HepG2 (cell line): ENCODE measurements around the gene CCDC144A. TPM values are rescaled to one million over a fixed set of nuclear protein-coding genes. Genes with fewer than 3 reads are reported as not detected.

Experiments
- ATRX ChIP-seq: sonication (generic); formaldehyde crosslinking; IDR thresholded peaks from 2 replicates; pipeline ENCODE4 v1.4.0; 2020; ENCODE audit warnings: missing genetic modification reagents, borderline replicate concordance
- EED ChIP-seq: sonication (generic); formaldehyde crosslinking; IDR thresholded peaks from 2 replicates; pipeline ENCODE4 v1.5.0; 2020; ENCODE audit warnings: mild to moderate bottlenecking, missing genetic modification reagents
- EHMT2 ChIP-seq: fragments of 200-600 bp; sonication (generic); IDR thresholded peaks from 2 replicates; pipeline ENCODE4 v1.7.0; 2017; ENCODE audit warnings: antibody characterized with exemption, low read depth, low read length, borderline replicate concordance
- KLF15 ChIP-seq: sonication (generic); formaldehyde crosslinking; IDR thresholded peaks from 2 replicates; pipeline ENCODE4 v1.8.1; 2023; ENCODE audit warnings: borderline replicate concordance, mild to moderate bottlenecking, inconsistent platforms, missing genetic modification reagents, mixed read lengths
- NFAT5 ChIP-seq: sonication (generic); formaldehyde crosslinking; IDR thresholded peaks from 2 replicates; pipeline ENCODE4 v1.4.0; 2020; ENCODE audit warnings: missing genetic modification reagents
- NPAS2 ChIP-seq: sonication (generic); formaldehyde crosslinking; IDR thresholded peaks from 2 replicates; pipeline ENCODE4 v1.8.0; 2022; ENCODE audit warnings: mild to moderate bottlenecking, missing genetic modification reagents, borderline replicate concordance
- RCOR2 ChIP-seq: IDR thresholded peaks from 2 replicates; pipeline ENCODE4 v1.6.1; 2016; ENCODE audit warnings: missing biosample characterization, missing genetic modification reagents
- THRA ChIP-seq: sonication (generic); formaldehyde crosslinking; IDR thresholded peaks from 2 replicates; pipeline ENCODE4 v1.4.0; 2020; ENCODE audit warnings: missing genetic modification reagents, borderline replicate concordance
- ZBTB43 ChIP-seq: sonication (generic); formaldehyde crosslinking; conservative IDR thresholded peaks from 2 replicates; pipeline ENCODE4 v1.4.0; 2020; ENCODE audit warnings: missing genetic modification reagents
- ZKSCAN1 ChIP-seq: fragments of 150-350 bp; IDR thresholded peaks from 2 replicates; pipeline ENCODE4 v1.6.1; 2014; ENCODE audit warnings: low read length
- ZNF235 ChIP-seq: sonication (generic); formaldehyde crosslinking; IDR thresholded peaks from 2 replicates; pipeline ENCODE4 v1.8.1; 2023; ENCODE audit warnings: mild to moderate bottlenecking, missing genetic modification reagents, borderline replicate concordance
- ZNF770 ChIP-seq: sonication (generic); formaldehyde crosslinking; IDR thresholded peaks from 2 replicates; pipeline ENCODE4 v1.5.0; 2020; ENCODE audit warnings: mild to moderate bottlenecking, missing genetic modification reagents
- ZSCAN31 ChIP-seq: sonication (generic); formaldehyde crosslinking; IDR thresholded peaks from 2 replicates; pipeline ENCODE4 v1.5.0; 2020; ENCODE audit warnings: low read depth, mild to moderate bottlenecking, missing genetic modification reagents
- polyA plus RNA-seq, 8 experiments: library from polyadenylated mRNA; depleted of rRNA in 3 of 8; stranded (reverse) in 7 of 8; unstranded in 1 of 8; fragments of >200 nt; fragmentation: Illumina TruSeq in 4 of 8; extraction: Trizol in 4 of 8; gene quantifications; 2 replicates each; pipeline versions ENCODE4 v1.2.1 to v1.2.3, GENCODE V29; 2011 to 2016; ENCODE audit warnings: low read depth in 4 of 8, missing spikeins in 1 of 8, mixed read lengths in 1 of 8; ENCODE audit not compliant: insufficient read depth in 1 of 8
- total RNA-seq, 5 experiments: library from RNA; depleted of rRNA; stranded (reverse); fragments of >200 nt; fragmentation: Illumina TruSeq; extraction: Trizol; gene quantifications; 2 replicates each; pipeline ENCODE4 v1.2.3, GENCODE V29; 2016; ENCODE audit warnings: low read depth in 1 of 5
- TF ChIP-seq, protein P1 (sequence below): sonication (generic); formaldehyde crosslinking; IDR thresholded peaks from 2 replicates; pipeline ENCODE4 v1.4.0; 2020; ENCODE audit warnings: low read depth, missing genetic modification reagents

The CCDC144A gene
- total and polyA plus RNA-seq, 2 of the 13 experiments (the other 11 are each of a cell fraction or from before 2014, with no cell fraction given): 0.09 TPM; not detected in 1

- TF ChIP-seq ZNF770 (CRISPR knock-in tag) (peak; percentile 90), ZKSCAN1 (no peak), KLF15 (CRISPR knock-in tag) (peak; percentile 78; the same call in 1 of the 2 replicates), EHMT2 (no peak), EED (CRISPR knock-in tag) (0 out of 2 replicates have a peak, but pooled peaks have one; percentile 52), ZBTB43 (peak; percentile 64; the same call in 1 of the 2 replicates), ATRX (CRISPR knock-in tag) (no peak), ZSCAN31 (peak; percentile 78; the same call in 1 of the 2 replicates), THRA (CRISPR knock-in tag) (peak; percentile 47), NFAT5 (CRISPR knock-in tag) (peak; percentile 64), ZNF235 (no peak), RCOR2 (CRISPR knock-in tag) (no peak), NPAS2 (no peak)
- TF ChIP-seq, protein P1, sequence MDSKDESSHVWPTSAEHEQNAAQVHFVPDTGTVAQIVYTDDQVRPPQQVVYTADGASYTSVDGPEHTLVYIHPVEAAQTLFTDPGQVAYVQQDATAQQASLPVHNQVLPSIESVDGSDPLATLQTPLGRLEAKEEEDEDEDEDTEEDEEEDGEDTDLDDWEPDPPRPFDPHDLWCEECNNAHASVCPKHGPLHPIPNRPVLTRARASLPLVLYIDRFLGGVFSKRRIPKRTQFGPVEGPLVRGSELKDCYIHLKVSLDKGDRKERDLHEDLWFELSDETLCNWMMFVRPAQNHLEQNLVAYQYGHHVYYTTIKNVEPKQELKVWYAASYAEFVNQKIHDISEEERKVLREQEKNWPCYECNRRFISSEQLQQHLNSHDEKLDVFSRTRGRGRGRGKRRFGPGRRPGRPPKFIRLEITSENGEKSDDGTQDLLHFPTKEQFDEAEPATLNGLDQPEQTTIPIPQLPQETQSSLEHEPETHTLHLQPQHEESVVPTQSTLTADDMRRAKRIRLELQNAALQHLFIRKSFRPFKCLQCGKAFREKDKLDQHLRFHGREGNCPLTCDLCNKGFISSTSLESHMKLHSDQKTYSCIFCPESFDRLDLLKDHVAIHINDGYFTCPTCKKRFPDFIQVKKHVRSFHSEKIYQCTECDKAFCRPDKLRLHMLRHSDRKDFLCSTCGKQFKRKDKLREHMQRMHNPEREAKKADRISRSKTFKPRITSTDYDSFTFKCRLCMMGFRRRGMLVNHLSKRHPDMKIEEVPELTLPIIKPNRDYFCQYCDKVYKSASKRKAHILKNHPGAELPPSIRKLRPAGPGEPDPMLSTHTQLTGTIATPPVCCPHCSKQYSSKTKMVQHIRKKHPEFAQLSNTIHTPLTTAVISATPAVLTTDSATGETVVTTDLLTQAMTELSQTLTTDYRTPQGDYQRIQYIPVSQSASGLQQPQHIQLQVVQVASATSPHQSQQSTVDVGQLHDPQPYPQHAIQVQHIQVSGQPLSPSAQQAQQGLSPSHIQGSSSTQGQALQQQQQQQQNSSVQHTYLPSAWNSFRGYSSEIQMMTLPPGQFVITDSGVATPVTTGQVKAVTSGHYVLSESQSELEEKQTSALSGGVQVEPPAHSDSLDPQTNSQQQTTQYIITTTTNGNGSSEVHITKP (CRISPR knock-in tag): no peak; the same call in 1 of the 2 replicates
Observed at GRCh38 chr17:16653367-16654041, 36.5 kb upstream of the CCDC144A start, which contains the start of gene ZNF624 (continued).
